ENCODE results near the gene ZNF710. TPM values are rescaled to one million over a fixed set of nuclear protein-coding genes. Genes with fewer than 3 reads are reported as not detected.

Gene ZNF710
- total RNA-seq, 4 donors from 2014 or later: 9.0 to 15.6 (median 11.2) TPM

GRCh38 chr15:90001683-90002427 is 731 bp downstream of the ZNF710 start:
- 0 to 1% methylated on average over 33 to 56 of the region's 89 CpGs for WGBS, 2 donors
- H3K4me1 ChIP-seq: peaks cover 0 to 57% (median 19%) of the 10 kb centered on the region in 4 donors

GRCh38 chr15:90002428-90002844 is 1.3 kb downstream of the ZNF710 start:
- TF ChIP-seq CTCF (IDR thresholded peaks at IDR 0.05): no peak
- no peak for TF ChIP-seq EP300 (IDR thresholded peaks at IDR 0.05)
- no peak for TF ChIP-seq POLR2A (IDR thresholded peaks at IDR 0.05)
- no peak for DNase-seq (ENCODE audit: low spot score in 2 of 2)
- WGBS, 2 donors: 3 to 6% methylated on average over 5 to 26 of the region's 27 CpGs
- Histone ChIP-seq H3K27me3 (no peaks in the 10 kb centered on the region), H3K36me3 (no peaks in the 10 kb centered on the region), H3K4me3 (peak overlapping the region; percentile 67 to 94 (median 76)), H3K27ac (peak overlapping the region; percentile 78 to 96 (median 93)), H3K9me3 (no peaks in the 10 kb centered on the region), H3K4me1 (peaks cover 0 to 57% (median 19%) of the 10 kb centered on the region in 4 donors)

More at GRCh38 chr15:90001683-90002427, 731 bp downstream of the ZNF710 start:
- TF ChIP-seq POLR2A (IDR thresholded peaks at IDR 0.05) (peak in 1 of 2 donors; percentile 16), CTCF (IDR thresholded peaks at IDR 0.05) (peak in 2 of 5 experiments; percentile 12 to 17), EP300 (IDR thresholded peaks at IDR 0.05) (no peak)
- H3K4me3 ChIP-seq: peak overlapping the region; percentile 67 to 94 (median 76)
- H3K9me3 ChIP-seq: no peaks in the 10 kb centered on the region
- no peaks in the 10 kb centered on the region for H3K36me3 ChIP-seq
- peak in 1 of 2 donors; percentile 55 for DNase-seq (ENCODE audit: low spot score in 2 of 2)
- H3K27ac ChIP-seq: peak overlapping the region; percentile 78 to 96 (median 93)
- no peaks in the 10 kb centered on the region for H3K27me3 ChIP-seq

GRCh38 chr15:90003736-90004135 is 2.6 kb downstream of the ZNF710 start:
- Histone ChIP-seq H3K4me3 (peak overlapping the region in 1 of 4 donors; percentile 94), H3K9me3 (no peaks in the 10 kb centered on the region), H3K27me3 (no peaks in the 10 kb centered on the region), H3K27ac (peak overlapping the region in 3 of 4 donors; percentile 92 to 96 (median 94)), H3K4me1 (peaks cover 0 to 57% (median 19%) of the 10 kb centered on the region in 4 donors), H3K36me3 (no peaks in the 10 kb centered on the region)
- no peak for TF ChIP-seq EP300 (IDR thresholded peaks at IDR 0.05)
- TF ChIP-seq CTCF (IDR thresholded peaks at IDR 0.05): no peak
- no peak for TF ChIP-seq POLR2A (IDR thresholded peaks at IDR 0.05)
- 81 to 83% methylated on average over 7 of the region's 7 CpGs for WGBS, 2 donors
- DNase-seq (ENCODE audit: low spot score in 2 of 2): no peak

GRCh38 chr15:90004252-90004651 is 3.1 kb downstream of the ZNF710 start:
- Histone ChIP-seq H3K4me1 (peaks cover 0 to 57% (median 19%) of the 10 kb centered on the region in 4 donors), H3K36me3 (peaks cover 0 to 1% (median 0%) of the 10 kb centered on the region in 3 donors), H3K27ac (peak overlapping the region in 3 of 4 donors; percentile 92 to 96 (median 94)), H3K27me3 (no peaks in the 10 kb centered on the region), H3K4me3 (no peak overlapping the region), H3K9me3 (no peaks in the 10 kb centered on the region)
- TF ChIP-seq POLR2A (IDR thresholded peaks at IDR 0.05) (no peak), CTCF (IDR thresholded peaks at IDR 0.05) (no peak), EP300 (IDR thresholded peaks at IDR 0.05) (no peak)
- no peak for DNase-seq (ENCODE audit: low spot score in 2 of 2)
- WGBS, 2 donors: 52 to 64% methylated on average over 5 of the region's 5 CpGs

- H3K4me1 ChIP-seq: peaks cover 0 to 57% (median 20%) of the 10 kb centered on the region in 4 donors
- peak overlapping the region in 3 of 4 donors; percentile 92 to 96 (median 94) for H3K27ac ChIP-seq
- peak in 1 of 2 donors; percentile 70 for TF ChIP-seq EP300 (IDR thresholded peaks at IDR 0.05)
- TF ChIP-seq CTCF (IDR thresholded peaks at IDR 0.05): no peak
- no peaks in the 10 kb centered on the region for H3K9me3 ChIP-seq
- no peaks in the 10 kb centered on the region for H3K27me3 ChIP-seq
- peak in 1 of 2 donors; percentile 38 for DNase-seq (ENCODE audit: low spot score in 2 of 2)
- WGBS, 2 donors: 59 to 77% methylated on average over 8 of the region's 8 CpGs
- H3K36me3 ChIP-seq: peaks cover 0 to 4% (median 0%) of the 10 kb centered on the region in 3 donors
- H3K4me3 ChIP-seq: no peak overlapping the region
Observed at GRCh38 chr15:90004671-90005070, 3.5 kb downstream of the ZNF710 start.
